Sigmoid colon (tissue), 4 donors: ENCODE data around the gene ZFYVE28.

Experiments used
- EP300 ChIP-seq, 4 donors: sonication (generic); formaldehyde crosslinking; IDR thresholded peaks; one replicate each; pipeline ENCODE4 v1.6.1; 2017; ENCODE audit warnings: antibody characterized with exemption in 4 of 4
- POLR2A ChIP-seq, 2 donors: fragments of 450-650 bp; IDR thresholded peaks; one replicate each; pipeline ENCODE4 v1.6.1; 2016; ENCODE audit warnings: antibody characterized with exemption in 2 of 2, mild to moderate bottlenecking in 2 of 2, moderate library complexity in 2 of 2
- TF ChIP-seq, protein P1 (sequence below), 4 experiments: fragments of 450-650 bp in 3 of 4; fragments of 200-600 bp in 1 of 4; IDR thresholded peaks; one replicate each; pipeline ENCODE4 v1.5.1; 2016 to 2019; ENCODE audit warnings: antibody characterized with exemption in 4 of 4, mild to moderate bottlenecking in 3 of 4, moderate library complexity in 2 of 4

DNA sequence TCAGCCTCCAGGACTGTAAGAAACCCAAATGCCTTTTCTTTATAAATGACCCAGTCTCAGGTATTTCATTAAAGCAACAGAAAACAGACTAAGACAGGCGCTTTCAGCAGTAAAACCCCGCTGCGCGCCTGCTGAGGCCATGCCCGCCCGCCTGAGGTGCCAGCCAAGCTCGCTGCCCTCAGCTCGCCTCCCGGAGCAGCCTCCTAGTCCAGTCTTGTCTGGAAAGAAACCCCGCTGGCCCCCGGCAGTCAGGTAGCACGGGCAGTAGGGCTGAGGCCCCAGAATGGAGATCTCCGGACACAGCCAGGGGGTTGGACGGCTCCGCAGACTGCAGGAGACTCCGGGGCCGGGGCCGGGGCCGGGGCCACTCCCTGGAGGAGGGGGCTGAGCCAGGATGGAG, 31.7 kb downstream of the ZFYVE28 start:
- TF ChIP-seq POLR2A (IDR thresholded peaks at IDR 0.05) (no peak), EP300 (IDR thresholded peaks at IDR 0.05) (no peak)
- TF ChIP-seq, protein P1, sequence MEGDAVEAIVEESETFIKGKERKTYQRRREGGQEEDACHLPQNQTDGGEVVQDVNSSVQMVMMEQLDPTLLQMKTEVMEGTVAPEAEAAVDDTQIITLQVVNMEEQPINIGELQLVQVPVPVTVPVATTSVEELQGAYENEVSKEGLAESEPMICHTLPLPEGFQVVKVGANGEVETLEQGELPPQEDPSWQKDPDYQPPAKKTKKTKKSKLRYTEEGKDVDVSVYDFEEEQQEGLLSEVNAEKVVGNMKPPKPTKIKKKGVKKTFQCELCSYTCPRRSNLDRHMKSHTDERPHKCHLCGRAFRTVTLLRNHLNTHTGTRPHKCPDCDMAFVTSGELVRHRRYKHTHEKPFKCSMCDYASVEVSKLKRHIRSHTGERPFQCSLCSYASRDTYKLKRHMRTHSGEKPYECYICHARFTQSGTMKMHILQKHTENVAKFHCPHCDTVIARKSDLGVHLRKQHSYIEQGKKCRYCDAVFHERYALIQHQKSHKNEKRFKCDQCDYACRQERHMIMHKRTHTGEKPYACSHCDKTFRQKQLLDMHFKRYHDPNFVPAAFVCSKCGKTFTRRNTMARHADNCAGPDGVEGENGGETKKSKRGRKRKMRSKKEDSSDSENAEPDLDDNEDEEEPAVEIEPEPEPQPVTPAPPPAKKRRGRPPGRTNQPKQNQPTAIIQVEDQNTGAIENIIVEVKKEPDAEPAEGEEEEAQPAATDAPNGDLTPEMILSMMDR (IDR thresholded peaks at IDR 0.05), result no peak
